OCI-LY7 (cell line): ENCODE results near the gene RNF150. TPM values are rescaled to one million over a fixed set of nuclear protein-coding genes. Genes with fewer than 3 reads are reported as not detected.

Source experiments
- BruUV-seq: library from RNA; stranded (reverse); fragments of 400-500 nt; replicated peaks from 2 replicates; lab custom pipeline; 2021; lab: Mats Ljungman, UMichigan
- CTCF ChIA-PET: fragments of 300-600 bp; sonication (Branson Sonifier 250); formaldehyde crosslinking; loops from one replicate; lab custom pipeline; 2022; ENCODE audit warnings: antibody characterized with exemption; ENCODE audit not compliant: unreplicated experiment; lab: Charles Lee
- POLR2A ChIA-PET: fragments of 300-600 bp; sonication (Branson Sonifier 250); formaldehyde crosslinking; loops from one replicate; lab custom pipeline; 2022; ENCODE audit warnings: antibody characterized with exemption; lab: Charles Lee
- DNase-seq: peaks from one replicate; pipeline ENCODE4 v3.0.0-alpha.2; 2015; ENCODE audit warnings: low spot score
- H2AFZ ChIP-seq: fragments of 200-600 bp; sonication (generic), shearing (Covaris generic); 2 replicates; pipeline ENCODE4 v1.6.1; 2014; ENCODE audit warnings: mild to moderate bottlenecking, antibody characterized with exemption, low read length, moderate library complexity
- H3K27ac ChIP-seq: fragments of 200-600 bp; sonication (generic); 2 replicates; pipeline ENCODE4 v1.5.1; 2014; ENCODE audit warnings: mixed run types, low read depth, mild to moderate bottlenecking, moderate library complexity, low read length, inconsistent platforms; ENCODE audit not compliant: poor library complexity, severe bottlenecking
- H3K36me3 ChIP-seq: fragments of 200-600 bp; sonication (generic); 2 replicates; pipeline ENCODE4 v1.6.1; 2014; ENCODE audit warnings: mild to moderate bottlenecking, antibody characterized with exemption, low read length, moderate library complexity, mixed read lengths; ENCODE audit not compliant: insufficient read depth
- H3K4me1 ChIP-seq: fragments of 200-600 bp; sonication (generic); 2 replicates; pipeline ENCODE4 v1.5.1; 2014; ENCODE audit warnings: mild to moderate bottlenecking, low read length; ENCODE audit not compliant: insufficient read depth, poor library complexity, severe bottlenecking
- H3K4me2 ChIP-seq: fragments of 200-600 bp; sonication (generic); 2 replicates; pipeline ENCODE4 v1.6.1; 2014; ENCODE audit warnings: mild to moderate bottlenecking, low read length
- H3K4me3 ChIP-seq: fragments of 200-600 bp; sonication (generic); 2 replicates; pipeline ENCODE4 v1.5.1; 2014; ENCODE audit warnings: mild to moderate bottlenecking, low read depth, low read length; ENCODE audit not compliant: poor library complexity, severe bottlenecking
- H3K79me2 ChIP-seq: fragments of 200-600 bp; sonication (generic); 2 replicates; pipeline ENCODE4 v1.6.1; 2016; ENCODE audit warnings: low read depth, mild to moderate bottlenecking, low read length, moderate library complexity, mixed read lengths; ENCODE audit not compliant: insufficient read depth
- H3K9me2 ChIP-seq: fragments of 200-600 bp; sonication (generic); 2 replicates; pipeline ENCODE4 v1.6.1; 2016; ENCODE audit warnings: mild to moderate bottlenecking, low read length, mixed read lengths; ENCODE audit not compliant: insufficient read depth
- H3K9me3 ChIP-seq: fragments of 200-600 bp; sonication (generic); 2 replicates; pipeline ENCODE4 v1.6.1; 2014; ENCODE audit warnings: mild to moderate bottlenecking, mixed run types, low read length, mixed read lengths
- H4K20me1 ChIP-seq: fragments of 200-600 bp; sonication (generic); 2 replicates; pipeline ENCODE4 v1.6.1; 2014; ENCODE audit warnings: mild to moderate bottlenecking, antibody characterized with exemption, low read length, moderate library complexity, mixed read lengths; ENCODE audit not compliant: insufficient read depth
- CTCF ChIP-seq: fragments of 200-600 bp; sonication (generic); conservative IDR thresholded peaks from 2 replicates; pipeline ENCODE4 v1.5.1; 2014; ENCODE audit warnings: mild to moderate bottlenecking, antibody characterized with exemption, low read length, moderate library complexity, mixed read lengths
- EZH2phosphoT487 ChIP-seq: fragments of 200-600 bp; sonication (generic); IDR thresholded peaks from 2 replicates; pipeline ENCODE4 v1.6.1; 2018; ENCODE audit warnings: low read depth, borderline replicate concordance, mild to moderate bottlenecking, mixed run types, antibody characterized with exemption, low read length, moderate library complexity, mixed read lengths
- intact Hi-C: fragments of 100-400 bp; cut with micrococcal nuclease; formaldehyde crosslinking; loops from one replicate; pipeline ENCODE4 v1.10.0; 2022; ENCODE audit not compliant: unreplicated experiment
- total RNA-seq, 2 experiments: library from RNA; depleted of rRNA in 1 of 2; stranded (reverse); fragments of >200 nt in 1 of 2; shearing (Covaris generic) in 1 of 2; gene quantifications; 2 replicates each; pipeline ENCODE4 v1.2.3, GENCODE V29; 2014 to 2022

The RNF150 gene
- total RNA-seq, 2 experiments from 2014 or later: not detected

- DNase-seq: no peak
- BruUV-seq: no TSS peak
- Histone ChIP-seq H3K9me3 (no peaks in the 10 kb centered on the region), H3K4me1 (no peaks in the 10 kb centered on the region), H3K9me2 (no peaks in the 10 kb centered on the region), H3K4me2 (no peak overlapping the region), H2AFZ (no peak overlapping the region), H3K4me3 (no peak overlapping the region), H4K20me1 (no peaks in the 10 kb centered on the region), H3K27ac (no peak overlapping the region), H3K79me2 (no peaks in the 10 kb centered on the region), H3K36me3 (no peaks in the 10 kb centered on the region)
- TF ChIP-seq CTCF (no peak), EZH2phosphoT487 (no peak)
- intact Hi-C loops: no loop called here
- ChIA-PET POLR2A (no interaction called here), CTCF (no interaction called here)
These were observed 9.2 kb upstream of the RNF150 start for GRCh38 chr4:141142423-141142822.

- BruUV-seq: no TSS peak
- TF ChIP-seq CTCF (no peak), EZH2phosphoT487 (no peak)
- no peak overlapping the region for H2AFZ ChIP-seq
- no peak overlapping the region for H3K4me2 ChIP-seq
- no peaks in the 10 kb centered on the region for H3K79me2 ChIP-seq
- no peak for DNase-seq
- no peaks in the 10 kb centered on the region for H3K9me2 ChIP-seq
- H3K4me3 ChIP-seq: no peak overlapping the region
- H3K36me3 ChIP-seq: no peaks in the 10 kb centered on the region
- ChIA-PET CTCF (no interaction called here), POLR2A (no interaction called here)
- H3K4me1 ChIP-seq: no peaks in the 10 kb centered on the region
- H4K20me1 ChIP-seq: no peaks in the 10 kb centered on the region
- H3K27ac ChIP-seq: no peak overlapping the region
- H3K9me3 ChIP-seq: no peaks in the 10 kb centered on the region
- intact Hi-C loops: no loop called here
These were observed 7.3 kb upstream of the RNF150 start for GRCh38 chr4:141140391-141141200.
